ENCODE measurements around the gene NPW.

Gene NPW

DNA sequence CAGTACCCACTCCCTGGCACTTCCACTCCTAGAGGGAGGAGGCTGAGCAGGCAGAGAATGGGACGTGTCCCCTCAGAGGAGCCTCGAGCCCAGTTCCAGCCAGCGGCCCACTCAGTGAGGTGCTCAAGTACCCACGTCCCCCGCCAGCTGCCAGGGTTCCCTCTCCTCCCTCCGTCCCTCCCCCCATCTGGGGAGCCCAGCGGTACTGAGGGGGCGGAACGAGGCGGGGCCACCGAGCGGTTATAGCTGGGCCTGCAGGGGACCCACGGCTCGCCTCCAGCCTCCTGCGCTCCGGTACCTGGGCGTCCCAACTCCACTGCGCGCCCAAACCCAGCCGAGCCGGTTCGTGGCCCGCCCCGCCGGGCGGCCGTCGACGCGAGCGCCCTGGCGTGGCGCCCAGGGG is at the start of gene NPW:
TSS of gene NPW (plus strand) at position 268 of the 403 bp plus-strand sequence.
- no peak for DNase-seq (ENCODE audit: low read depth)

DNA sequence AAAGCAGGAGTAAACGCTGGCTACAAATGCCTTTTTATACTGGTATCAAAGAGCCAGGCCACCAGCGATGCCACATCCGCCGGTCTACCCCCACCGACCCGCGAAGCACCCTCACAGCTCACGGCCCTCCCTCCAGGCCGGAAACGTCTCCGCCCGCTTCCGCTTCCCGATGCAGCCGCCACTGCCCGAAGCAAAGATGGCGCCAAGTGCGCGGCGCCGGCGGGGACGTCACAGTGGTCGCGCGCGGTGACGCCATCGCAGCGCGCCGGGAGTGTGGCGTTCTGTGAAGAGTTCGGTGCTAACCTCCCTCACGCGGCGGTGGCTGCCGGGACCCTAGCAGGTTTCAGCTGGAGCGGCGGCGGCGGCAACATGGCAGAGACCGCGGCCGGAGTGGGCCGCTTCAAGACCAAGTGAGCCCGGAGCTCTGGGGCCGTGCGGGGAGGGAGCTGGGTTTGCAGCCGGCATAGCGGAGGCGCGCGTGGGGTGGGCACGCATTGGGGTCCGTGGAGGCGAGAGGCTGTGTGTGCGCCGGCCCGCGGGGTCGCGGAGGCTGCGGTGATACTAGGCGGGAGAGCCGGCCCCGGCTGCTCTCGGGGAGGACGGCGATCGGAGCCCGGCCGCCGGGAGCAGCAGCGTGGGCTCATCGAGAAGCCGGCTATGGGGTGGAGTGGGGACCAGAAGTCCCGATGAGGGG is 47.6 kb upstream of the NPW start, which contains the start of gene TBL3:
TSS of gene TBL3 (plus strand) at position 258 of the 694 bp plus-strand sequence. CDS start at position 370, 112 bp downstream.
- peak; percentile 92 for DNase-seq (ENCODE audit: low read depth)

DNA sequence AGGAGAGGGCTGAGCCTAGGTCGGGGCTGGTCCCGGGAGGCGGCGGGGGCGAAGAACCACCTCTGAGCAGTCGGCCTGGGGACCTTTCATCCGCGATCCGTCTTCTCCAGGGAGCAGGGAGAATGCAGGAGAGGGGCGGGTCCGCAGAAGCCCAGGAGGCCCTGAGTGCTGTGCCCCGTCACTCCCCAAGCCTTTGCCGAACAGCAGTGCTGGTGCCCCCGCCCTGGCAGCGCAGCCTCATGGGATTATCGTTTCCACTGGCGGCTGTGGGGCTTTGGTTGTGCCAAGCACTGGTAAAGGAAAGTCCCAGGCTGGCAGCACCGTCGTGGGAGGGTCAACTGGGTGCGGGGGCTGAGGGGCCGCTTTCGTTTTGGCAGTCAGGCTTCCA is 47.1 kb upstream of the NPW start:
- DNase-seq (ENCODE audit: low read depth) = no peak

DNA sequence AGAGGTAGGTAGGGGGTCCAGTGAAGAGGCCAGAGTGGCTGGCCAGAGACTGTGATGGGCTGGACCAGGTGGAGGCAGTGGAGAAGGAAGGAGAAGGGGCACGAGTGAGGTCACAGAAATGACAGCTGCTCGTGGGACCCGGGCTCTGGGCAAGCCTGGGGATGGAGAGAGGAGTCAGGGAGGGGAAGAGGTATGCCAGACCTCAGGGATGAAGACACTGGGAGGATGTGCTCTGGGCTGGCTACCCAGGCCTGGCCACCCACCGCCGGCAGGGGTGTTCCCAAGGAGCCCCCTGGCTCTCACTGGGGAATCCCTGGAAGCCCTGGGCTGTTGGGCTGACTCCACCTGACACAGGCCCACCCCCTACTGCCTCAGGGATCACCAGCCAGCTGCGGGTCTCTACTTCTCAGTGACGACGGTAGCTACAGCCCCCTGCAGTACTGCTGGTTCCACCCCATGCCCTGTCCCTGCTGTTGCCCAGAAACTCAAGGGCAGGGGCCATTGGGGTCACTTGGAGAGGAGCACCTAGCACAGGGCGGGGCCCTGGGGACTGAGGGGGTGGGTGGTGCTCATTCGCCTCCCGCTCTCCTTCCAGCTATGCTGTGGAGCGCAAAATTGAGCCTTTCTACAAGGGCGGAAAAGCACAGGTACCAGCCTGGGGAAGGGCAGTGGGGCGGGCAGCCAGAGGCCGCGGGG is 46.0 kb upstream of the NPW start:
- no peak for DNase-seq (ENCODE audit: low read depth)

DNA sequence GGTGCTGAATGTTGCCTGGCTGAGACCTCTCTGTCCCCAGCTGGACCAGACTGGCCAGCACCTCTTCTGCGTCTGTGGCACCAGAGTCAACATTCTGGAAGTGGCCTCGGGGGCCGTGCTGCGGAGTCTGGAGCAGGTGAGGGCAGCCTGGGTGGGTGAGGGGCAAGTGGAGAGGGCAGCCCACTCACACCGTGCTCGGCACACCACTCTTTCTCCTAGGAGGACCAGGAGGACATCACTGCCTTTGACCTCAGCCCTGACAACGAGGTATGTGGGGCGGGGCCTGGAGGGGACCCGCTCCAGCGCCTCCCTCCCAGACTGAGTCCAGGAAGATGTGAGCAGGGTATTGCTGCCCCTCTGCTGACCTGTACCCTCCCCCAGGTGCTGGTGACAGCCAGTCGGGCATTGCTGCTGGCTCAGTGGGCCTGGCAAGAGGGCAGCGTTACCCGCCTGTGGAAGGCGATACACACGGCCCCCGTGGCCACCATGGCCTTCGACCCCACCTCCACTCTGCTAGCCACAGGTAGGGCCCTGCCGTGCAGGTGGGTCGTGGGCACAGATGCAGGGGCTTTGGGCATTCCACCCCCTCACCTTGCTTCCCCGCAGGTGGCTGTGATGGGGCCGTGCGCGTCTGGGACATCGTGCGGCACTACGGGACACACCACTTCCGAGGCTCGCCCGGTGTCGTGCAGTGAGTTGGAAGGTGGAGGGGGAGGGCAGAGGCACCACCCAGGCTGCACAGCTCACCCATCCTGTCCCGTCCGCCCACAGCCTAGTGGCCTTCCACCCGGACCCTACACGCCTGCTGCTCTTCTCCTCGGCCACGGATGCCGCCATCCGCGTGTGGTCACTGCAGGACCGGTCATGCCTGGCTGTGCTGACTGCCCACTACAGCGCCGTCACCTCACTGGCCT is 45.2 kb upstream of the NPW start:
- no peak for DNase-seq (ENCODE audit: low read depth)

DNA sequence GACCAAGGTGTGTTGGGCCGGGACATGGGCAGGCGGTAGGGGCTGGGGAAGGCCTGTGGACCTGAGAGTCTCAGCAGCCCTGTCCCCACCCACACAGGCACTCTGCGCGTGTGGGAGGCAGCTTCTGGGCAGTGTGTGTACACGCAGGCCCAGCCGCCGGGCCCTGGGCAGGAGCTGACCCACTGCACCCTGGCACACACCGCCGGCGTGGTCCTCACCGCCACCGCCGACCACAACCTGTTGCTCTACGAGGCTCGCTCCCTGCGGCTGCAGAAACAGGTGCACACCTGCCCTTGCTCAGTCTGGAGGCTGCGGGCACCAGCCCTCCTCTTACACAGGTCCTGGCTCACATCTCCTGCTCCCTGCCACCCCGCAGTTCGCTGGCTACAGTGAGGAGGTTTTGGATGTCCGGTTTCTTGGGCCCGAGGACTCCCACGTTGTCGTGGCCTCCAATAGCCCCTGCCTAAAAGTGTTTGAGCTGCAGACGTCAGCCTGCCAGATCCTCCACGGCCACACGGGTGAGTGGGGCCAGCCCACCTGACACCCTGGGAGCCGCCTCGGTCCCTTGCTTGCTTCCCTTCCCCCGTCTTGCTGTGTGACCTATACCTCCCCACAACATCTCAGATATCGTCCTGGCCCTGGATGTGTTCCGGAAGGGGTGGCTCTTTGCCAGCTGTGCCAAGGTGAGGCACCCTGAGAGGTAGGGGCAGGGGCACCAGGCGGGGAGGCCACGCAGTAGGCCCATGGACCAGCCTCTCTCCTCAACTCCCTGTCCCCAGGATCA is 44.0 kb upstream of the NPW start:
- DNase-seq (ENCODE audit: low read depth) = no peak

DNA sequence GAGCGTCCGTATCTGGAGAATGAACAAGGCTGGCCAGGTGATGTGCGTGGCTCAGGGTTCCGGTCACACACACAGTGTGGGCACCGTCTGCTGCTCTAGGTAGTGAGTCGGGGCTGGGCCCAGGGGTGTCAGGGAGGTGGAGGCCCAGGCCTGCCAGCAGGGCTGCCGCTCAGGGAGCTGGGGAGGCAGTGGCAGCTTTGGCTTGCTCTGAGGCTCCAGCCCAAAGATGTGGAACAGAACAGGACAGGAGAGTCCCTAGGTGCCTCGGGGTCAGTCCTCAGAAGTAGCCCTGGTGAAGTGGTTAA is 43.4 kb upstream of the NPW start:
- no peak for DNase-seq (ENCODE audit: low read depth)

DNA sequence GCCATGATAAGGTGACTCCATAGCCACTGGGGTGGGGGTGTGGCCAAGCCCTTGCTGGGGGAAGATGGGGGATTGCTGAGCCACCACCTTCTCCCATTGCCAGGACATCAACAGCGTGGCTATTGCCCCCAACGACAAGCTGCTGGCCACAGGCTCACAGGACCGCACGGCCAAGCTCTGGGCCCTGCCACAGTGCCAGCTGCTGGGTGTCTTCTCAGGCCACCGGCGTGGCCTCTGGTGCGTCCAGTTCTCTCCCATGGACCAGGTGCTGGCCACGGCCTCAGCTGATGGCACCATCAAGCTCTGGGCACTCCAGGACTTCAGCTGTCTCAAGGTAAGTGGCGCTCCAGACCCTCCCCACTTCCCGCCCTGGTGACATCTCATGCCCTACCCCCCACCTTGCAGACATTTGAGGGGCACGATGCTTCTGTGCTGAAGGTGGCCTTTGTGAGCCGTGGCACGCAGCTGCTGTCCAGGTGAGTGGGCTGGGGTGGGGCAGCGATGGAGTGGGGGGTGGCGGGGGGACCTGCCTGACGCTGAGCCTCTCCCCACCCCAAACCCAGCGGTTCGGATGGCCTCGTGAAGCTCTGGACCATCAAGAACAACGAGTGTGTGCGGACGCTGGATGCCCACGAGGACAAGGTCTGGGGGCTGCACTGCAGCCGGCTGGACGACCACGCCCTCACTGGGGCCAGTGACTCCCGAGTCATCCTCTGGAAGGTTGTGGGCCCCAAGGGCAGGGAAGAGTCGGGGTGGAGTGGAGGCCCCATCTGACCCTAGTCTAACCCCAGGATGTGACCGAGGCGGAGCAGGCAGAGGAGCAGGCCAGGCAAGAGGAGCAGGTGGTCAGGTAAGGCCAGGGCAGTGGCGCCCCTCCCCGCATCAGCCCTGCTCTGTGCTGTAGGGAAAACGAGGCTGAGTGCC is 42.4 kb upstream of the NPW start:
- DNase-seq (ENCODE audit: low read depth) = no peak

DNA sequence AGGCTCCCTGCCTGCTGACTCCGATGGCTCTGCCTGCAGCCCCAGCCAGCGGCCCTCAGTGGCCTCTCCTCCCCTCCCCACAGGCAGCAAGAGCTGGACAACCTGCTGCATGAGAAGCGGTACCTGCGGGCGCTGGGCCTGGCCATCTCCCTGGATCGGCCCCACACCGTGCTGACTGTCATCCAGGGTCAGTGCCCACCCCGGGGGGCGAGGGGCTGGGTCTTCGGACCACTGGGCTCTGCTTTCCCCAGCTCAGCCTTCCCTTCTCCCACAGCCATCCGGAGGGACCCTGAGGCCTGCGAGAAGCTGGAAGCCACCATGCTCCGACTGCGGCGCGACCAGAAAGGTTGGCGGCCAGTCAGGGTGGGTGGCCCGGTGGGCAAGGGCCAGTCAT is 41.7 kb upstream of the NPW start:
- DNase-seq (ENCODE audit: low read depth) = no peak

DNA sequence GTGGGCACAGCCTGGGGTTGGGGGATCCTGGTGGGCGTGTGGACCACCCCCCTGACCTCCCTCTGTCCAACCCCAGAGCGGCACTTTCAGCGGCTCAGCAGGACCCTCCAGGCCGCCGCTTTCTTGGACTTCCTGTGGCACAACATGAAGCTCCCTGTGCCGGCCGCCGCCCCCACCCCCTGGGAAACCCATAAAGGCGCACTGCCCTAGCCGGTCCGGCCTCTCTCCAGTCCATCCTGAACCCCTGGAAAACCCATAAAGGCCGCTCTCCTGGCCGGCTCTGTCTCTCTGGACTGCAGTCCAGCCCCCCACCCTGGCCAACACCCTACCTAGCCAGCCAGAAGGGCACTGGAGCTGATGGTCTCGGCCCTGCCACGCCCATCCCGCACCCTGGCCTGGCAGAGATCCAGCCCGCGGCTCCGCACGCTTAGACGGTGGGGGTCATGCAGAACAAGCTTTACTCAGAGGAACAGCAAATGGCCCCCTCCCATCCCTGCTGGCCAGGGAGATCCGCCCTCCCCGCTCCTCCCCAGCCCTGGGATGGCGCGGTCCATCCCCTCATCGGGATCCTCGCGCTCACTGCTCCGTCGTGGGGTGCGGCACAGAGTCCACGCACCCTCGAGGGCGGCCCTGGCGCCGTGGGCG is 41.0 kb upstream of the NPW start:
- DNase-seq (ENCODE audit: low read depth) = no peak

DNA sequence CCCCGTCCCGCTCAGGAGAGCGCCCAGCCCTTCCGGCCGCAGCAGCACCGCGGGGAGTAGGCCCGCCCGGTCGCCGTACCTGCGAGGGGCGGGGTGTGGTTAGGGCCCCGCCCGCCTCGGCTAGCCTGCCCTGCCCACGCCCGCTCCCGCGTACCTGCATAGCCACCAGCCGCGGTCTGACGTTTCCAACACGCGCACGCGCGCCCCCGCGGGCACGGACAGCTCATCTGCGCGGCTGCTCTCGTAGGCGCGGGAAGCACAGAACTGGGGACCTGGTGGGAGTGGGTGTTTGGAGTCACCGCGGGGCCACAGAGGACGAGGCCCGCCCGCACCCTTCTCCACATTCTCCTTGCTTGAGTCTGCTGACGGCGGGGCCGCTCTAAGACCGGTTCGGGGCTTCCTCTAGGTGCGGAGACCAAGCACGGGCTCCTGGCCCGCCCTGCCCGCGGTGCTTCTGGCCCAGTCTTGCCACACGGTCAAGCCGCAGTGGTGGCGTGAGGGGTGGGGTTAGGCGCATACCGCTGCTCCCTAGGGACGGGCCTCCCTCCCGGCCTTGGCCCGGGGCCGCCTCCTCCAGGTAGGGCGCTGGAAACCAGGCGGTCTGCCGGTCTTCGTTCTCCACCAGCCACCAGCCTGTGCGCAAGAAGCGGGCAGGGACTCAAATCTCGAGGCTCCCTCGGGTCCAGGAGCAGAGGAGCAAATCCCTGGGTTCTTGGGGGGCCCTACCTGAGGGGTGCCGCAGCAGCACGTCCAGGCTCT is 40.1 kb upstream of the NPW start:
- DNase-seq (ENCODE audit: low read depth) = no peak

DNA sequence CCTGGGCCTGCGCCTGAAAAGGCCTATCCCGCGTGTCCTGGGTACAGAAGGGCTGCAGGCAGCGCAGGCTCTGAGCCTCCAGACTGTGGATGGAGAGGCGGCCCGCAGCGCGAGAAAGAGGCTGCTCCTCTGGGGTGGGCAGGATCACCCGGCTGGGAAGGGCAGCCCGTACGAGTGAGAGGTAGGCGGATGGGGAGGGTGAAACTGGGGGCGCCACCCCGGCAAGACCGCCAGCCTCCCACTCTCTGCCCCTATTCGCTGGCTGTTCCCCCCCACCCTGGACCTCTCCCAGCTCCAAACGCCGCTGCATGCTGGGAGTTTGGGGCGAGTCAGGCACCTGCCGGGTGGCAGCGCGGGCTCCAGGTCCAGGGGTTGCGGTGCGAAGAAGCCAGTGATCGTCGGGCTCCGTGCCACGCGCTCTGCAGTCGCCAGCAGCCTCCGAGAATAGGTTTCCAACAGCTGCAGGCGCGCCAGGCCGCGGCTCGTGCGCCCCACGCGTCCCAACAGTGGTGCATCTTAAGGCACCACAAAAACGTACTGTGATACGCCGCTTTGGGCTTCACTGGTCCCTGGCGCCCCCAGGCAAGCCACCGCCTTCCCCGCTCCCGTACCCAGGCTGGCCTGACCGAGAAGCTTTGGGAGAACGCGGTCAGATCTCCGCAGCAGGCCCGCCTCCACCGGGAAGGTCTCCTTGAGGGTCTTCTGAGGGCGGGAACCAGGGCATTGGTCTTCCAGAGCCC is 39.4 kb upstream of the NPW start:
- DNase-seq (ENCODE audit: low read depth) = no peak

DNA sequence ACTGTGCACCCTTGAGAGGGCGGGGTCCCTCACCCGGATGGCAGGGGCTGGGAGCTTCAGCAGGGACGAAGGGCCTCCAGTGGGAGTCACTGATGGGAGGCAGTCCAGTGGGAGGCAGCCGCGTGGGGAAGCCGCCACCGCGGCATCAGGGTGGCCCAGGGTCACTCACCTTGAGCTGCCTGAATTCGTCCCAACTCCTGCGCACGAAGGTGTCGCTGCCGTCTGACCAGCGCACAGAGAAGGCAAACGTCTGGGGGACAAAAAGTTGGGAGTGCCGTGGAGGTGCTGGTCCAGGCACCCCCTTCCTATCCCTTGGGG is 38.9 kb upstream of the NPW start:
- no peak for DNase-seq (ENCODE audit: low read depth)

DNA sequence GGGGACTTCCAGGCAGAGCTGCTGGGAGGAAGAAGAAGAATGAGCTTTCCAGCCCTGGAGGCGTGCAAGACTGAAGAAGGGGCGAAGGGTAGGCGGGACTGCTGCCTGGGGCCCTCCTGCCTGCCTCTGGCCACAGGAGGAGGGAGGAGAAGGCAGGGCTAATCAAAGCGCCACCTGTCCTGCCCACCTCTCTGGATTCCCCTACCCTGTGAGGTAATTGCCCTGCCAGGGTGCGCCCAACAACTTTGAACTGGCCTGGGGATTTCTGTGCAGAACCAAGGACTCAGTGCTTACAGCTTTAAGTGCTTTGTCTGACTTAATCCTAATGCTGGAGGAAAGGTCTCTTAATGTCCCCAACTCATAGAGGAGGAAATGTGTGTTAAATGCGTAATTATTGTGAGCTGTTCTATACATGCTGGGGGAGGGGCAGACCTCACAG is 38.2 kb upstream of the NPW start, which contains the start of gene NOXO1:
TSS of gene NOXO1 (minus strand) at position 72 of the 439 bp plus-strand sequence. CDS start 290 bp downstream, outside the sequence.
- DNase-seq (ENCODE audit: low read depth) = no peak

DNA sequence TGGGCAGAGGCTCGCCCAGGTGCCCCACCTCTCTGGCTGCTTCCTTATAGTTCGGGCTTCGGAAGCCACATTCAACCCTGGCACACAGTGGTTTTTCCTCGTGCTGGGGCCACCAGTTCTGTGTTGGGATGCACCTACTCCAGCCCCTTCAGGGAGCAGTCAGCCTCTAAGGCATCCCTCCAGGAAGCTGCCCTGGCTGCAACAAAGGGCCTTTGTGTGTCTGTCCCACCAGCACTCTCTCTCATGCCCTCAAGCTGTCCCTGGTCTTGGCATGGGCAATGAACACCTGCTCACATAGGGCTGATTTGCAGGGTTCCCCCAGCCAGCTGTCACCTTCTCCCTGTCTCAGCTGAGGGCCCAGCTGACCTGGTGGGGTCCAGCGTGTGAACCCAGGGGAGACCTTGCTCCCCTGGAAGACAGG is 37.6 kb upstream of the NPW start:
- no peak for DNase-seq (ENCODE audit: low read depth)

DNA sequence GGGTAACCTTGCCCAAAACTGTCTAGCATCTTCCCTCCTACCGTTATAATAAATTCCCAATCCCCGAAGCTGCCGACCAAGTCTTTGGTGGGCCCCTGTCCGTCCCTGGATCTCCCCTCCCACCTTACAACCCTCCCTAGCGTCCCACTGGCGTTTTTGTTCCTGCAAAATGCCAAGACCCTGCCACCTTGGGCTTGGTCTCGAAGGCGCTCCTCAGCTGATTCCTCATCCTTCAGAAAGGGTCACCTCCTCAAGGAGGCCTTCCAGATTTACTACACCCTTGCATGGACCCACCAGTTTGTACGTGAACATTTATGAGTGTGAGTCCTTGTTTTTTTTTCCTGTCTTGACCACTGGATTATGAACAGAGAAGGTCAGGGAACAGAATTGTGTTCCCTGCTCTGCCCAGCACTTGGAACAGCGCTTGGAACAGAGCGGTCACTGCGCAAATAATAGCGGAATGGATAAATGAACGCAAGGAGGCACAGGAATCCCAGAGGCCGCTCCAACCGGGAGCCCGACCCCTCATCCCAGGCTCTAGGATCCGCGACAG is 36.5 kb upstream of the NPW start:
- no peak for DNase-seq (ENCODE audit: low read depth)

DNA sequence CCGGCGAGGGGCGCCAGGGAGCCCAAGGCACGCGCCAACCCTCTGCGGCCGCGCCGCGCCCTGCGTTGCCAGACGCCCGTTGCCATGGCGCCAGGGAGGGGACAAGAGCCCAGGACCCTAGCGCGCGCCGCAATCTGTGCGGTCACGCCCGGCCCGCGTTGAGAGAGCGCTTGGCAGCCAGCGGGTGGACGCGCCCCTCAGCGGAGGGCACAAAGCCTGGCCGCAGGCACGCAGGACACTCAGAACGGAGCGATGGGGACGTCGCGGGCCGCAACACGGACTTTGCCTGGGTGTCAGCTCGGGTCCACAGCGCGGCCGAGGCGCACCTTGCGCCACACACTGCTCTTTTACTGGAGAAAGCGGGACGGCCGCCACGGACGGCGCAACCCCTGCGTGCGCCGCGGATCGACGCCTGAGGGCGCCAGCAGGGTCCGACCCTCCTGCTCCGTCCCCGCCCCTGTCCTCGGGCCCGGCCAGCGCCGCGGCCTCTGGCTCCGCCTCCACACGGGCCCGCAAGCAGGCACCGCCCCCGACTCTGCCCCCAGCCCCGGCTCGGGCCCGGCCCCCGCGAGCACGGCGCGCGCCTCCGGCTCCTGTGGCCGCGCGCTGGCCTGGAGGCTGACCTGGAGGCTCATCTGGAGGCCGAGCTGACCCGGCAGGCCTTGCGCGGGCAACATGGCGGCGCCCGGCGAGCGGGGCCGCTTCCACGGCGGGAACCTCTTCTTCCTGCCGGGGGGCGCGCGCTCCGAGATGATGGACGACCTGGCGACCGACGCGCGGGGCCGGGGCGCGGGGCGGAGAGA is 35.8 kb upstream of the NPW start, which contains the start of gene GFER:
TSS of gene GFER (plus strand) at position 650 of the 803 bp plus-strand sequence. CDS start at position 676, 26 bp downstream.
- no peak for DNase-seq (ENCODE audit: low read depth)

All from stimulated activated CD8-positive, alpha-beta memory T cell treated with anti-CD3 and anti-CD28 coated beads, Interleukin-7, amount 100 ng/mL, for 24 hours (primary cell).